Neutrophil (primary cell): ENCODE measurements around the gene SMAD2.
A peak's percentile ranks its signal among the peaks of the same experiment; 100 is the strongest.

Experiments
- H3K27ac ChIP-seq: fragments of 200-600 bp; sonication (generic); 2 replicates; pipeline ENCODE4 v1.5.1; 2016; ENCODE audit warnings: mild to moderate bottlenecking, moderate library complexity
- H3K27me3 ChIP-seq: fragments of 200-600 bp; sonication (generic); 2 replicates; pipeline ENCODE4 v1.6.0; 2016; ENCODE audit warnings: mild to moderate bottlenecking
- H3K36me3 ChIP-seq: fragments of 200-600 bp; sonication (generic); 2 replicates; pipeline ENCODE4 v1.5.1; 2017
- H3K4me1 ChIP-seq, 2 experiments: fragments of 200-600 bp in 1 of 2; sonication (generic) in 1 of 2; 1 replicate in 1 of 2; 2 replicates in 1 of 2; pipeline versions ENCODE4 v1.5.1 to v1.6.1; 2013 to 2016; ENCODE audit warnings: low read depth in 1 of 2, low read length in 1 of 2, mild to moderate bottlenecking in 1 of 2, moderate library complexity in 1 of 2; ENCODE audit not compliant: control insufficient read depth in 1 of 2, insufficient read depth in 1 of 2
- H3K4me3 ChIP-seq, 2 experiments: fragments of 200-600 bp in 1 of 2; sonication (generic) in 1 of 2; 1 replicate in 1 of 2; 2 replicates in 1 of 2; pipeline ENCODE4 v1.5.1; 2013 to 2016; ENCODE audit warnings: low read depth in 1 of 2, low read length in 1 of 2, mild to moderate bottlenecking in 1 of 2, moderate library complexity in 1 of 2
- H3K9me3 ChIP-seq: fragments of 200-600 bp; sonication (generic); 2 replicates; pipeline ENCODE4 v1.5.1; 2016
- TF ChIP-seq, protein P1 (sequence below): fragments of 200-600 bp; sonication (generic); IDR thresholded peaks from 2 replicates; pipeline ENCODE4 v1.5.1; 2016; ENCODE audit warnings: antibody characterized with exemption

SMAD2 gene

DNA sequence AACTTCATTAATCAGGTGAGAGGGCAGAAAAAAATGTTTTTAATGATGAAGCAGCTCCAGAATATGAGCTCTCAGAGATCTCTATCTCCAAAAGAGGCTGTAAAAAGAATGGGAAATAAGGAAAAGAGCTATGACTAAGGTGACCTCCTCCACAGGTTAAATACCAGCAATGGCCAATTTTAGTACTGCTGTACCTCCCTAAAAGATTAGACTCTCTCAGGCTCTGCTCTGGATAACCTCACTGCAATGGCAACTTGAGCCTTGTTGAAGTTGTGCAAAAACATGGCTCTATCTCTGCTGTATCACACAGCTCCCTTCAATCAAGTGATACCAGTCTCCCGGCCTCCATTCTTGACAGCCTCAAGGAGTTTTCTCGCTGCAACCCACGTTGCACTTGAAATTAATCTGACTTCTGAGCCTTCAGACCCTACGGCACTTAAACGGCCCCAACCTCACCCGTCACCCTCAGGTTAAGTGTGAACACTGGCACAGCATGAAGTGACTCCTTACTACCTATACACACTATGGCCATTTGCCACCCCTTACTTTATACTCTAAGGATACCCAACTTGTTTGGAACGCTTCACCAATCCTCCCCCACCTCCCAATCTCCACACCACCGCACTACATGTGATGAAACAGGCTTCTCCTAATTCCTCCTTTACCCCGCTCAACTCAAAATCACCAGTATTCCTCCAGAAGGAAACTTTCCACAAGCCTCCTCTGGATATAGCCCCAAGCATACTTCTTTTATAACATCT lies 36.3 kb downstream of the SMAD2 start:
- Histone ChIP-seq H3K4me3 (no peak overlapping the region), H3K27me3 (no peaks in the 10 kb centered on the region), H3K4me1 (peaks cover 13 to 21% of the 10 kb centered on the region in 2 experiments), H3K9me3 (no peaks in the 10 kb centered on the region), H3K36me3 (peaks cover 41% of the 10 kb centered on the region), H3K27ac (peak overlapping the region; percentile 54)
- TF ChIP-seq, protein P1, sequence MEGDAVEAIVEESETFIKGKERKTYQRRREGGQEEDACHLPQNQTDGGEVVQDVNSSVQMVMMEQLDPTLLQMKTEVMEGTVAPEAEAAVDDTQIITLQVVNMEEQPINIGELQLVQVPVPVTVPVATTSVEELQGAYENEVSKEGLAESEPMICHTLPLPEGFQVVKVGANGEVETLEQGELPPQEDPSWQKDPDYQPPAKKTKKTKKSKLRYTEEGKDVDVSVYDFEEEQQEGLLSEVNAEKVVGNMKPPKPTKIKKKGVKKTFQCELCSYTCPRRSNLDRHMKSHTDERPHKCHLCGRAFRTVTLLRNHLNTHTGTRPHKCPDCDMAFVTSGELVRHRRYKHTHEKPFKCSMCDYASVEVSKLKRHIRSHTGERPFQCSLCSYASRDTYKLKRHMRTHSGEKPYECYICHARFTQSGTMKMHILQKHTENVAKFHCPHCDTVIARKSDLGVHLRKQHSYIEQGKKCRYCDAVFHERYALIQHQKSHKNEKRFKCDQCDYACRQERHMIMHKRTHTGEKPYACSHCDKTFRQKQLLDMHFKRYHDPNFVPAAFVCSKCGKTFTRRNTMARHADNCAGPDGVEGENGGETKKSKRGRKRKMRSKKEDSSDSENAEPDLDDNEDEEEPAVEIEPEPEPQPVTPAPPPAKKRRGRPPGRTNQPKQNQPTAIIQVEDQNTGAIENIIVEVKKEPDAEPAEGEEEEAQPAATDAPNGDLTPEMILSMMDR = no peak

DNA sequence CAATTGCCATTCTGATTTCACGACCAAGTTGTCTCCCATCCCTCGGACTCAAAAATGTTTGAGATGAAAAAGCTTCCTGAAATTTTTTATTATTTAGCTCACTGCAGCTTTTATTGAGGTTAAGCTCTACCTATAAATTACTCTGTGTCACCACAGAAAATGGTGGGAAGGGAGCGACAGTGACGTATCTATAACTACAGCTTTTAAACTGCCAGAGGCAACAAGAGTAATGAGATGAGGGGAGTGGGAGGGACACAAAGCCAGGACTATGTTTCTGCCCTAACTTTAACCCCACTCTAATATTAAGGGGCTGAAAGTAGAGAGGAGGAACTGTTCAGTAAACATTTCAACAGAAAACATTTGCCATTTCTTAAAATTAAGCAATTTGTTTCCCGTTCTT lies 37.4 kb downstream of the SMAD2 start:
- no peaks in the 10 kb centered on the region for H3K9me3 ChIP-seq
- TF ChIP-seq, protein P1 = no peak
- peak overlapping the region; percentile 54 for H3K27ac ChIP-seq
- H3K4me1 ChIP-seq = peaks cover 13 to 21% of the 10 kb centered on the region in 2 experiments
- no peak overlapping the region for H3K4me3 ChIP-seq
- peaks cover 41% of the 10 kb centered on the region for H3K36me3 ChIP-seq
- no peaks in the 10 kb centered on the region for H3K27me3 ChIP-seq

DNA sequence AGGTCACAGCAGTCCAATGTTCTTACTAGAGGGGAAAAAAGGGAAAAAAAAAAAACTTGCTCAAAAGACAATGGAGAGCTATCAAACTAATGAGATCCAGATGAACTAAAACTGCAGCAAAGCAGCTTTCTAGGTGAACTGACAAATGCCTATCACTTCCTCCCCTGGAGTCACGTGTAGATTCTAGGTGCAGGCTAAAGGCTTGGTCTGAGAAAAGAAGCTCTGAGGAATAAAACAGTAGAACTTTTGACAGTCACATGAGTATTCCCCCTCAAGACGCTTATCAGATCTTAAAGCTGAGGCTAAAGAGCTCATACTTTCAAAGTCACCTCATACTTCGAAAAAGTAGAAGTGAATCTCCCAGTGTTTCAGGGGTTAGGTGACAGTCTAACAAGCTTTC lies 42.3 kb downstream of the SMAD2 start:
- Histone ChIP-seq H3K27me3 (no peaks in the 10 kb centered on the region), H3K27ac (no peak overlapping the region), H3K36me3 (peaks cover 34% of the 10 kb centered on the region), H3K9me3 (no peaks in the 10 kb centered on the region), H3K4me1 (peaks cover 4 to 7% of the 10 kb centered on the region in 2 experiments), H3K4me3 (no peak overlapping the region)
- TF ChIP-seq, protein P1 = no peak

DNA sequence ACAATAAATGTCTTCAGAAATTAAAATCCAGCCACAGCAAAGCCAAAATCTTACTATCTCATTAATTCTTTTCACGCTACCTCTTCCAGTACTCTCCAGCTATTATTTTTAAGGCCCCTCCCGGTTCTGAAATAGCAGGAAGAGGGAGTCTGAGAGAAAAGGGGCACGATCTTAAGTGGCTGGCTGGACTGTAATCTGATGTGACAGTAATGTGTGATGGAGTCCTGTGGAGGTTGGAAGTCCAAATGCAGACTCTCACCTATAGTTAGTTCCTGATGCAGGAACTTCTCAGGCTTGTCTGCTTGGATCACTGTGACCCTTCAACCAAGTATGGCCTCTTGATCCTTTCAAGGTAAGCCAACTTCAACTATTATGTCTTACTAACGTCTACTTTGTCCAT lies 43.2 kb downstream of the SMAD2 start:
- H3K36me3 ChIP-seq = peaks cover 34% of the 10 kb centered on the region
- TF ChIP-seq, protein P1 = no peak
- H3K4me3 ChIP-seq = no peak overlapping the region
- no peak overlapping the region for H3K27ac ChIP-seq
- H3K27me3 ChIP-seq = no peaks in the 10 kb centered on the region
- no peaks in the 10 kb centered on the region for H3K4me1 ChIP-seq
- H3K9me3 ChIP-seq = no peaks in the 10 kb centered on the region

DNA sequence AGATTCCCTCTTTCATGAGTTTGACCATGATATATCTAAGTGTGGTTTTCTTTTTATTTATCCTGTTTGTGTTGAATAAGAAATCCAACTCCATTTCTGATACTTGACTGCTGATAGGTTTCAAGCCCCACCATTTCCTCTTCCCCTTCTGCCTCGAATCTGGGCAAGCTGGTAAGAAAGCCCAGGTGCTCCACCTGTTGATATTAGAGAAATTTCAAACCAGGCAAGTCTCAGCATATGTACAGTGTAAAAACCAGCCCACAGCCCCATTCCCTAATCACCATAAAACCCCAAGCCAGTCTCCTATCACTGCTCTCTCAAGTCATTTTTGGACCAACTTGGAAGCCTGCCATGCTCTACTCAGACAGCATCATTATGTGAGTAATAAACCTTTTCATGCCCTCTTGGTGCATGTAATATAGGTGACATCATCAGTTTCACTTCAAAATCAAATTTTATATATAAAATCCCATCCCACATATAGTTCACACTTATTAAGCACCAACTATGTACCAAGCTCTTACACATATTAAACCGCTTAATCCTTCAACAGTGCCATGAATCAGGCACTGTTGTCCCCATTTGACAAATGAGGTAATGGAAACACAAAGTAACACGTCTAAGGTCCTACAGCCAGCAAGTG lies 46.6 kb downstream of the SMAD2 start:
- Histone ChIP-seq H3K4me3 (no peak overlapping the region), H3K9me3 (no peaks in the 10 kb centered on the region), H3K36me3 (peaks cover 28% of the 10 kb centered on the region), H3K27me3 (no peaks in the 10 kb centered on the region), H3K27ac (no peak overlapping the region), H3K4me1 (no peaks in the 10 kb centered on the region)
- TF ChIP-seq, protein P1 = no peak
